CD4-positive, alpha-beta T cell treated with Interleukin-6 at 100 ng/mL for 8 hours (primary cell): ENCODE results near the gene ZBTB5.
A peak's percentile ranks its signal among the peaks of the same experiment; 100 is the strongest.
"Not testable (repeated sequence)": the region's sequence is repeated elsewhere in the genome, so short reads cannot be mapped to it uniquely, and the experiment has no call there.

Experiments used
- DNase-seq: peaks from one replicate; pipeline ENCODE4 v3.0.0-alpha.2; 2020; ENCODE audit warnings: mixed read lengths, low spot score

ZBTB5 gene, protein sequence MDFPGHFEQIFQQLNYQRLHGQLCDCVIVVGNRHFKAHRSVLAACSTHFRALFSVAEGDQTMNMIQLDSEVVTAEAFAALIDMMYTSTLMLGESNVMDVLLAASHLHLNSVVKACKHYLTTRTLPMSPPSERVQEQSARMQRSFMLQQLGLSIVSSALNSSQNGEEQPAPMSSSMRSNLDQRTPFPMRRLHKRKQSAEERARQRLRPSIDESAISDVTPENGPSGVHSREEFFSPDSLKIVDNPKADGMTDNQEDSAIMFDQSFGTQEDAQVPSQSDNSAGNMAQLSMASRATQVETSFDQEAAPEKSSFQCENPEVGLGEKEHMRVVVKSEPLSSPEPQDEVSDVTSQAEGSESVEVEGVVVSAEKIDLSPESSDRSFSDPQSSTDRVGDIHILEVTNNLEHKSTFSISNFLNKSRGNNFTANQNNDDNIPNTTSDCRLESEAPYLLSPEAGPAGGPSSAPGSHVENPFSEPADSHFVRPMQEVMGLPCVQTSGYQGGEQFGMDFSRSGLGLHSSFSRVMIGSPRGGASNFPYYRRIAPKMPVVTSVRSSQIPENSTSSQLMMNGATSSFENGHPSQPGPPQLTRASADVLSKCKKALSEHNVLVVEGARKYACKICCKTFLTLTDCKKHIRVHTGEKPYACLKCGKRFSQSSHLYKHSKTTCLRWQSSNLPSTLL

DNA sequence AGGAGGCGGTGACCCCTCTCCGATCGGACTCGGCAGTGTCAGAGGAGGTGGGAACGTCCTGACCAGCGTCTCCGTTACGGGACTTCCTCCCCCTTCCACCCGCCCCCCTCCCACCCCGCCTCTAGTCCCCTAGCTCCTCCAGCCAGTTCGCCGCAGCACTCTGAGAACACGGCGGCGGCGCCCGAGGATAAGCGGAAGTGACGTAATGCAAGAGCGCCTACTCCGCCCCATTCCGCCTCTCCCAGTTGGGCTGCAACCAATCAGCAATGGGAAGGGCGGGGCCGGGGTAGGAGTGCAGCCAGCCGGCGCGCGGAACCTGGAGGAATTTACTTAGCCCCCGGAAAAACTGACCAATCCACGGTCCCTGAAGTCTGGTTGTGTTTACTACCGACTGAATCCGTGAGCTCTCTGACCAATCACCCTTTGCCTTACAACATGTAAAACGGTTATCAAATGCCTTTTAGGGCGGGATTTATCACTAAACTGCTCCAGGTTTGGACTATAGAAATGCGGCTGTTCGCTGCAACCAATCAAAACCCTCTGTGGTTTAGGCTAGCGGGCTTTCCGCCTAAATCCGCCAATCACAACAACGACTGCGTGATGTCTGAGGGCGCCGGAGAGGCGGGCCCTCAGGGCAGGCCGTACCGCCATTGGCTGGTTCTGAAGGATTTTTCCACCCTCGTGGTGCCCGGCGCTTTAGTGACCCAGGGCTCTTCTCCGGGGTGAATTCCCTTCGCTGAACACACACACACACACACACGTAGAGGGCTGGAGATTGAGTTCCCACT is at the start of gene ZBTB5:
ZBTB5 (minus strand) TSS at position 202 of the 788 bp plus-strand sequence. CDS start 22,899 bp downstream, outside the sequence.
- peak; percentile 99 for DNase-seq

- DNase-seq = no peak
Observed at GRCh38 chr9:37514999-37515398, 49.7 kb upstream of the ZBTB5 start.

DNA sequence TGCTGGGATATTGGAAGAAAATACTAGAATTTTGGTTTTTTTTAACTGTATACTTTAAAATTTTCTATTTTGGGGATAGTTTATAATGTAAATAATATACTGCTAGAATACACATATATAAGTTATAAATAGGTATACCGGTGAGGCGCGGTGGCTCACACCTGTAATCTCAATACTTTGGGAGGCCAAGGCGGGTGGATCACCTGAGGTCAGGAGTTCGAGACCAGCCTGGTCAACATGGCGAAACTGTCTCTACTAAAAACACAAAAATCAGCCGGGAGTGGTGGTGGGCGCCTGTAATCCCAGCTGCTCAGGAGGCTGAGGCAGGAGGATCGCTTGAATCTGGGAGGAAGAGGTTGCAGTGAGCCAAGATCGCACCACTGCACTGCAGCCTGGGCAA is 49.2 kb upstream of the ZBTB5 start:
- DNase-seq = not testable (repeated sequence)

GRCh38 chr9:37512437-37512836 is 47.2 kb upstream of the ZBTB5 start:
- DNase-seq = no peak

GRCh38 chr9:37511016-37512010 is 46.1 kb upstream of the ZBTB5 start:
- no peak for DNase-seq

DNA sequence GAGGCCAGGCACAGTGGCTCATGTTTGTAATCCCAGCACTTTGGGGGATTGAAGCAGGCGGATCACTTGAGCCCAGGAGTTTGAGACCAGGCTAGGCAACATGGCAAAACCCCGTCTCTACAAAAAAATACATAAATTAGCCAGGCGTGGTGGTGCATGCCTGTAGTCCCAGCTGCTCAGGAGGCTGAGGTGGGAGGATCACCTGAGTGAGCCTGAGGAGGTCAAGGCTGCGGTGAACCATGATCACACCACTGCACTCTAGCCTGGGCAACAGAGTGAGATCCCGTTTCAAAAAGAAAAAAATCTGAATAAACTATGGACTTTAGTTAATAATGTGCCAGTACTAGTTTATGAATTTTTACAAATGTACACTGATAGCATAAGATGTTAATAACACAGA is 44.8 kb upstream of the ZBTB5 start:
- not testable (repeated sequence) for DNase-seq

DNA sequence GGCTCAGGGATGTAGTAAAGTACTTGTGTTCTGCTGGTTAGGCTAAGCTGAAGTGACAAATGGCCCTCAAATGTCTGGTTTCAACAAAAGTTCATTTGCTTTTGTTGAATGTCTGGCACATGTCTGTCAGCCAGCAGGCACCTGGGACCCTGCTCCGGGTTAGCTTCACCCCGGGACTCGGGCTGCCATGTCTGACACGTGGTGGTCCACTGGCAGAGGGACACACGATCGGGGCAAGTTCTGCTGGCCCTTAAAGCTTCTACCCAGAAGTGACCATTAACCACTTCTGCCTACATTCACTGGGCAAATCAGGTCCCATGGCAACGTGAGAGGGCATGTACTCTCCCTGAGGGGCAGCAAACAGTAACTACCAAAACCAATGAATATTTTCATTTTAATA is 44.3 kb upstream of the ZBTB5 start:
- DNase-seq = no peak

GRCh38 chr9:37508834-37509206 is 43.6 kb upstream of the ZBTB5 start:
- DNase-seq = no peak

- no peak for DNase-seq
Observed at GRCh38 chr9:37508135-37508833, 43.0 kb upstream of the ZBTB5 start.

DNA sequence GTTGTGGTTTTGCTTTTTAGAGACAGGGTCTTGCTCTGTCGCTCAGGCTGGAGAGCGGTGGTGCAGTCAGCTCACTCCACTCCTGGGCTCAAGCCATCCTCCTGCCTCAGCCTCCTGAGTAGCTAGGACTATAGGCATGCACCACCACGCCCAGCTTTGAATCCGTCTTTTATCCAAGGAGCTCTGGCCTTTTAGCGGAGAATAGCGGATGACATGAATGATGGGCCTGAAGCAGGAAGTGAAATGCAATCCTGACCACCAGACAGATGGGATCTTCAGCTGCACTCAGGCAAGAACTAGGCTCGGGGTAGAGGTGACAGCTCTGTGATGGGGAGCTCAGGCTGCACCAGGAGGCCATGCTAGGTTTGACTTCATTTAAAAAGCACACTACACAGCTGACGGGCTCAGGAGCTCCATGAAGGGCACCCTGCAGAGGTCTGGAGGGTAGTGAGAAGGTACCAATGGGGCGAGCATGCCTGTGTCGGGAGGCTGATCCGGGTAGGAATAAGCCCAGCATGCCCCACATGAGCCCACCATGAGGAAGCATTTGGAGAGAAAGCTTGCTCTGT is 42.4 kb upstream of the ZBTB5 start:
- no peak for DNase-seq

DNA sequence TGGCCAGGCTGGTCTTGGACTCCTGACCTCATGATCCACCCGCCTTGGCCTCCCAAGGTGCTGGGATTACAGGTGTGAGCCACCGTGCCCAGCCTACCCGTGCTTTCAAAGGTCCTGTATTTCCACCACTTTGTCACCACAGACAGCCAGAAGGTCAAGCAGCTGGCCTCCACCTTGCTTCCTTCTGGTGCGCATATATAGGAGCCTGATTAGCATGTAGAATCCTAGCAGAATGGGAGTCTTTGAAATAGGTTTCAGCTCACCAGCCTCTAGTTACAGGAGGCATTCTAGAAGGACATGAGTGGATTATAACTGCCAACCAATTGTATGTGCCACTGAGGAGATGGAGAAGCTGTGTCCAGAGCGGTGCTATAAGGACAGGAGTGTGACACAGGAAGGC is 39.4 kb upstream of the ZBTB5 start:
- DNase-seq = no peak

GRCh38 chr9:37503736-37504135 is 38.5 kb upstream of the ZBTB5 start:
- DNase-seq = peak; percentile 42

- DNase-seq = no peak
Observed at GRCh38 chr9:37501957-37502596, 36.8 kb upstream of the ZBTB5 start.

- no peak for DNase-seq
Observed at GRCh38 chr9:37499297-37499696, 34.0 kb upstream of the ZBTB5 start.

GRCh38 chr9:37498457-37498856 is 33.2 kb upstream of the ZBTB5 start:
- DNase-seq = no peak

GRCh38 chr9:37497320-37497719 is 32.1 kb upstream of the ZBTB5 start:
- DNase-seq = no peak

- DNase-seq = no peak
Observed at GRCh38 chr9:37496020-37496419, 30.8 kb upstream of the ZBTB5 start.

DNA sequence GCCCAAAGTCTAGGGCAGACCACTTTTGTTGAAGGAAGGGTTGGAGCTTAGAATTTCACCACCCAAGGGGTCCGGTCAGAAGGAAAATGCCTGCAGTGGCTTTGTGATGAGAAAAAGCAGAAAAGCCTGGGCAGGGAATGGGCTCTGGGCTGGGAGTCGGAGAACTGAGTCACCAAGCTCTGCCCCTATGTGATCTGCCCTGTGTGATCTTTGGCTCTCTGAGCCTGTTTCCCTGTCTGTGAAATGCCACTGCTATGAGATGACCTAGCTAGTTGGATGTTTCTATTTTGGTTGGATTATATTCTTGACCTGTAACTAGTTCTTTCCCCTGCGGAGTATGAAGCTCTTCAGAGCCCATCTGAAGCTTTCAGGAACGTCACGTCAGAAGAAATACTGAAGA is 30.3 kb upstream of the ZBTB5 start:
- DNase-seq = no peak

DNA sequence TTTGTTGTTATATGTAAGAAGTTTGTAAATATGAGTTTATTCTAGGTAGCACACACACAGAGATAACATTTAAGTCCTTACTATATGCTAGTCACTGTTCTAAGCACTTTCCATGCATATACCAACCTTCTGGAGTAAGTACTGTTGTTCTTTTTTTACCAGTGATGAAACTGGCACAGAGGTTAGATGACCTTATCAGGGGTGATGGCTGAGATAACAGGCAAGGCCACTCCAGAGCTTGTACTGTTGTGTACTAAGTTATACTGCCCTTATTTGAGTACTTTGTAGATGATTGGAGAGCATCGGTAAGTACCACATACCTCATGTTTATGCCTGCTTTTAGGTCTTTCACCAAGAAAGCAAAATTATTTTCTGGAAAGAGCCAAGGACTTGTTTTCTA is 26.7 kb upstream of the ZBTB5 start:
- no peak for DNase-seq
